ENCODE results near the gene TTC28.

The TTC28 gene

DNA sequence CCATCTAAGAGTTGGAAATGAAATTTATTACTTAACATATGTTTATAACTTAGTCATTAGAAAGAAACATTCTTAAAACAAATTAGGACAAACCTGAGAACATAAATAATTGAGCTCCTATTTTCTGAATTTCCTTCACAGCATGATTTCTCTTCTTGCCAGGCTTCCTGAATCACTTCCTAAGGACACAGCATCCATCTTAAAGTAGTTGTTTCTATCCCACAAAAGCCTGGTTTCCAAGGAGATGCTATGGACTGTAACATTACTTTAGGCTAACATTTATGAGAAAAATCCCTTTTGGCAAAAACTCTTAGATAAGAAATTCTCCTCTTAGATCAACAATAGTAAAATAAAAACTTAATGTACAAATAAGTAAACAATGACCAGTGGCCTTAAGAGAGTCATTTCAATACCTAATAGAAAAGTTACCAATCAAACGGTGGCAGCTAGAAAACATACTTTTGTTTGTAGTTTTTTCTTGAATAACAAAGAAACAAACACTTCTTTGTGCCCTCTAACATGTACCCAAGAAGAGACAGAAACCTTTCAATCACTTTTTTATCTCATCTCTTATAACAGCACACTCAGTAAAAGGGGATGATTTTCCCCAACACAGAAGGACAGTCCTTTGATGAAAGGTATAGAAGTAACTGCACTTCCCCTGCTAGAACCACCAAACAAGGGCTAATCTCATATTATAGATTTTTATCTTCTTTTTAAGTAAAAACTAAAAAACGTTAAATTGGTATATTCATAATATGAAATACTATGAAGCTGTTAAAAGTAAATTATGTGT is 74.5 kb downstream of the TTC28 start:
- H3K4me3 Mint-ChIP-seq, result no peak overlapping the region
- peaks cover 9% of the 10 kb centered on the region in 2 donors for H3K27me3 Mint-ChIP-seq
- no peaks in the 10 kb centered on the region for H3K9me3 Mint-ChIP-seq
- H3K27ac Mint-ChIP-seq, result no peak overlapping the region
- no peaks in the 10 kb centered on the region for H3K4me1 Mint-ChIP-seq
- no peak for ATAC-seq (replicated peaks)
- H3K36me3 Mint-ChIP-seq, result no peaks in the 10 kb centered on the region
- DNase-seq, result no peak

DNA sequence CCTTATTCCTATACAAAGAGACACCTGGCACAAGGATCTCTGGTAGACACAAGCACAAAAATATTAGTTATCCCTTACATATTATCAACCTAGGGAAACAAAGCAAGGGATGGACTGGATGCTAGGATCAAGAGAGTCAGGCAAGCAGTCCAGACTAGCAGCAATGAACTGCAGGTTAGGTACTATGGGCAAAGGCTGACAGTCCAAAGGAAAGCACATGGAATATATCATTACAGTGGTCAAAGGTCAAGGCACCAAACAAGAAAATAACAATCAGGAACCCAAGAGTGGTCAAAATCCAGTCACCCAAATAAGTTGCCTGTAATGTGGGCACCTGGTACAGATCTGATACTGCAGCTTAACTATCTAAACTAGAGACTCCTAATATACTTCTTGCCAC is 77.7 kb downstream of the TTC28 start:
- no peak for DNase-seq
- H3K4me1 Mint-ChIP-seq, result no peaks in the 10 kb centered on the region
- peak overlapping the region; percentile 10 for H3K27ac Mint-ChIP-seq
- no peaks in the 10 kb centered on the region for H3K27me3 Mint-ChIP-seq
- H3K36me3 Mint-ChIP-seq, result no peaks in the 10 kb centered on the region
- no peak overlapping the region for H3K4me3 Mint-ChIP-seq
- no peak for ATAC-seq (replicated peaks)
- H3K9me3 Mint-ChIP-seq, result no peaks in the 10 kb centered on the region

DNA sequence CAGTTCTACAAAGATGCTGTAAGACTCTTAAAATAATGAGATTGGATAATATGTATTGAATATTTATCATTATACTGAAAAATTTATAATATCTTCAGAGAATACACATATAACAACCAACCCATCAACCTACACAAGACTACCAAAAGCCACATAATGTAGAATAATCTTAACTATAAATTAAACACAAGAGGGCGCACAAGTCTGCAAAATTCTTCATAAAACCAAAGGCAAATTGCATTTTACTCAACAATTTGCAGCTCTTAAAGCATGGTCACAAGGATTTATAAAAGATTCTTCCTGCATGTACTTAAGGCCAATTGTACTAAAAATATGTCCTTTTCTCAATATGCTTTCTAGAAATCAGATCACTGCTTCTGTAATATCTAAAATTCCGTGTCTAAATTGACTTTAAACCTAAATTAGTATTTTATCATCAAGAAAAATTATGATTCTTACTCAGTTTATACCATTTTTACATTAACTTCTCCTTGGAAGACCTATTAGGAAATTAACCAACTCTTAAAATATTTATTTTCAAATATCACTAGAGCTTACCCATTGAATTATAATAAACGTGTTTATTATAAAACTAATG is 79.0 kb downstream of the TTC28 start:
- Mint-ChIP-seq H3K4me3 (no peak overlapping the region), H3K27me3 (peaks cover 0 to 6% of the 10 kb centered on the region in 2 donors), H3K4me1 (no peaks in the 10 kb centered on the region), H3K36me3 (no peaks in the 10 kb centered on the region), H3K9me3 (no peaks in the 10 kb centered on the region), H3K27ac (no peak overlapping the region)
- ATAC-seq (replicated peaks) (peak in 1 of 2 donors; percentile 36), DNase-seq (no peak)

DNA sequence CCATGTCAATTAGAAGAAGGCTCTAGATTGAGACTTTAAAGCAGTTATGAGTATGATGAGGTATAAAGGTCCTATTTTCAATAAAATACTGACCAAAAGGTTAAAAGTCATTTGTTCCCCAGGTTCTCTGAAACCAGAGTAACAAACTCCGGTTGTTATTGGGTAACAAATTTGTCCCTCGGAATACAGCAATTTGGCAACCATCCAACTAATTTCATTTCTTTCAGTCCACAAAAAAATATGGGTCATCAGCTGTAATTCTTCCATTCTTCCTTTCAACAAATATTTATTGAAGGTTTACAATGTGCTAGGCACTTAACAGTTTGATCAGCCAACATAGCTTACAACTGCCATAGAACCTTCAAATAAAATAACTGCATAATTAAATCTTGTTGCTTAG is 79.9 kb downstream of the TTC28 start:
- DNase-seq, result no peak
- Mint-ChIP-seq H3K27me3 (peaks cover 0 to 6% of the 10 kb centered on the region in 2 donors), H3K36me3 (no peaks in the 10 kb centered on the region), H3K4me3 (no peak overlapping the region), H3K9me3 (no peaks in the 10 kb centered on the region), H3K4me1 (no peaks in the 10 kb centered on the region), H3K27ac (no peak overlapping the region)
- ATAC-seq (replicated peaks), result no peak

DNA sequence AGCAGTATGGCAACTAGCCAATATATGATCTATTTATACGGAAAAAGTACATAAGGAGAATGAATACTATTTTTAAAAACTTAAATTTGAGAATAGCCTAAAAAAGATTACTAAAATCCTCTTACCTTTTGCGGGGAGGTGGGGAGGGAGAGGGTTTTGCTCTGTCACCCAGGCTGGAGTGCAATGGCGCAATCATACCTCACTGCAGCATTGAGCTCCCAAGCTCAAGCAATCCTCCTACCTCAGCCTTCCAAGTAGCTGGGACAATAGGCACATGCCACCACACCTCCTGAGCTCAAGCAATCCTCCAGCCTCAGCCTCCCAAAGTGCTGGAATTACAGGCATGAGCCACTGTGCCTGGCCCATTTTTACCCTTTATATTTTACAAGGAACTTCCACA is 82.0 kb downstream of the TTC28 start:
- no peak for ATAC-seq (replicated peaks)
- H3K27me3 Mint-ChIP-seq, result peaks cover 0 to 14% of the 10 kb centered on the region in 2 donors

DNA sequence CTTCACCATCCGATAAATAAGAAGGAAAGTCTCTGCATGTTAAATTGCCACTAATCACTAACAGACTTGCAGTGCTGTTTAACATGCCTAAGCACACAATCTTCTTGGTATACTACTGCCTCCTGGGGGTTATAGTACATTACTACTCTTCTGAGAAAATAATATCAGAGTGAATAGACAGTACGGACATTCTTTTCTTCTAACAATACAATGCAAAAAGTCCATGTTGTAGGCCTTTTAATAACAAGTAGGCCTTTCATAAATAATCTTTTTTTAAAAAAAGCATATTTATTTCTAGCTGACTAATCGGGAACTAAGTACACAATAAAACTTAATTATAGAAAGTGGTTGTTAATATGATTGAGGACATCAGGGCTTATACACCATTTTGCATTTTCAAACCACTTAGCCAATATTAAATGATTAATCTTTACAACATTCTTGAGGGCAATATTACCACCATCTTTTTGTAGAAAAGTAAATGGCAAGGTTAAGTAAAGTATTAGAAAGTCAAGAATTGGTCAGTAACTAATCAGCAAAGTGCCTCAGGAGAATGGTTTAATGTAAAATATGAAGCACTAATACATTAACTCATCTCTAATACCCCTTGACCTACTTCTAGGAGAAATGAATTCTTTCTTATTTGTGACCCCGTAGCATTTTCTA is 84.7 kb downstream of the TTC28 start:
- DNase-seq (no peak), ATAC-seq (replicated peaks) (peak; percentile 85 to 93)
- no peaks in the 10 kb centered on the region for H3K9me3 Mint-ChIP-seq
- no peaks in the 10 kb centered on the region for H3K36me3 Mint-ChIP-seq
- H3K27ac Mint-ChIP-seq, result no peak overlapping the region
- no peak overlapping the region for H3K4me3 Mint-ChIP-seq
- peaks cover 0 to 2% of the 10 kb centered on the region in 2 donors for H3K4me1 Mint-ChIP-seq
- H3K27me3 Mint-ChIP-seq, result peaks cover 0 to 15% of the 10 kb centered on the region in 2 donors

More for the DNA sequence above, 82.0 kb downstream of the TTC28 start:
- no peaks in the 10 kb centered on the region for H3K36me3 Mint-ChIP-seq
- no peak overlapping the region for H3K4me3 Mint-ChIP-seq
- no peak for DNase-seq
- no peaks in the 10 kb centered on the region for H3K9me3 Mint-ChIP-seq
- no peaks in the 10 kb centered on the region for H3K4me1 Mint-ChIP-seq
- no peak overlapping the region for H3K27ac Mint-ChIP-seq

DNA sequence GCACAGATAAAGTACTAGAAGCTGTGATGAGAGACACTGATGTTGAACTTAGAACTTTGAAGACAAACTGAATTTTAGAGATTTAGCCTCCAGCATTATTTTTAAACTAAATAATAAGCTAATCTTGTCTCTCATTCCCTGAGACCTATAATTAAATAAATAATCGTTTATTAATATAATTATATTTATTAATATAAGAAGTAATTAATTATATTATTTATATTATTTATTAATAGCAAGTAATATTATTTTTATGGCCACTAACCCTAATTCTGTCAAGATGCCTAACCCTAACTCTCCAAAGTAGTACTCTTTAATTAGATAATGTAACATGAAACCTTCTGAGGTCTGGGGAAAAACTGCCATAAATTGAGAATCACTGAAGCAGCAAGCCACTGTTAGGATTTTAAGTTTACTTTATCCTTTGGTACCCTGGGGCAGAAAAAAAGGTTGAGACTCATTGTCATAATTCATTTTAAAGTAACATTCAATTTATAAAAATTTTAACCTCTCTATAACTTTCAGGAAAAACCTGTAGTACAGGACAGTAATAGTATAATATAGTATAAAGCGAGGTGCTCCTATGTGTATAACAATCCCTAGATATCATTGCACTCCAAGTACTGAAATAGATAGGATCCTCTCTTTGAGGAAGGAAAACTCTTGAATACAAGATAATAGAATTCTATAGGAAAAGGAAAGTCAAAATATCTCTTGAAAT is 85.4 kb downstream of the TTC28 start:
- H3K27me3 Mint-ChIP-seq, result peaks cover 0 to 15% of the 10 kb centered on the region in 2 donors
- DNase-seq, result no peak
- no peak overlapping the region for H3K27ac Mint-ChIP-seq
- ATAC-seq (replicated peaks), result peak; percentile 12
- H3K4me3 Mint-ChIP-seq, result no peak overlapping the region
- peaks cover 2 to 3% of the 10 kb centered on the region in 2 donors for H3K4me1 Mint-ChIP-seq
- H3K36me3 Mint-ChIP-seq, result no peaks in the 10 kb centered on the region
- no peaks in the 10 kb centered on the region for H3K9me3 Mint-ChIP-seq

DNA sequence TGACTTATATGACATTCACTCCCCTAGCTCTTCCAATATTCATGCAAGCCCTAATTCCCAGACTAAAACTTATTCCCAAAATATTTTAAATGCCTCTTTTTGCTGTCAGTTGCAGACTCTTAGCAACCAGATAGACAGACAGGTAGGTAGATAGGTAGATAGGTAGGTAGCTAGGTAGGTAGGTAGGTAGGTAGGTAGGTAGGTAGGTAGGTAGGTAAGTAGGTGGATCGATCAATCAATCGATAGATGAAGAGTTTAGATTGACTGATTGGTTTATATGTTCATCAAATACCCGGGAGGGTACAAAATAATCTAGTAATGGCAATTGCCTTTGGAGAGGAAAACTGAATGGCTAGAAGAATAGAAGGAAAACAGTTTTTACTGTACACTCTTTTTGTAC is 86.3 kb downstream of the TTC28 start:
- Mint-ChIP-seq H3K27ac (no peak overlapping the region), H3K36me3 (no peaks in the 10 kb centered on the region), H3K27me3 (peaks cover 0 to 15% of the 10 kb centered on the region in 2 donors), H3K4me1 (peaks cover 2 to 8% of the 10 kb centered on the region in 2 donors), H3K9me3 (no peaks in the 10 kb centered on the region), H3K4me3 (no peak overlapping the region)
- DNase-seq (no peak), ATAC-seq (replicated peaks) (no peak)

DNA sequence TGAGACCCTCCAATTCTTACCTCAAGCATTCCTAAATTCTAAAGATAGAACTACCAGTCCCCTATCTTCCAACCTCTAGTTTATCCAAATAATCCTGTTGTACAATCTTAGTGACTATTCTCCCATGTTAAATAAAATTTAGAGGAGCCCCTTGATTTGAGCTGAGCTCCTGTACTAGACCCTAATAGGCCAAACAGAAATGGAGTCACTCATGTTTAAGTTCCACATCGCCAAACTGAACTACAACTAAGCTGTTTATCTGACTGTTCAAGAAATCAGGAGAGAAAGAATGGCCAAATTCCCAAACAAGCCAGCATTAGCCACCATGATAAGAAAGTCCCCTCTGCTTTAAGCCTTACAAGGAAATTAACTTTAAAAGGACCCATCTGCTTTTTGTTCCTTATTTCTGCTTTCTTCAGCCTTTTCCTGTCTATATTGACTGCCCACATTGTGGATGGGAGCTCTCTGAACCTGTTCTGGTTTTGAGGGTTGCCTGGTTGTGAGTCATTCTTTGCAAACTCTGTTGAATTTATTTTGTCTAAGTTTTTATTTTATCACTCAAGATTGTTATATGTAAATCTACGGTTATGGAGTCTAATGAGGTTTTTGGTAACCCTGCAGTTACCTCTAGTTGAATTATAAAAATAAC is 90.4 kb downstream of the TTC28 start:
- H3K4me1 Mint-ChIP-seq, result peaks cover 2 to 8% of the 10 kb centered on the region in 2 donors
- no peak overlapping the region for H3K4me3 Mint-ChIP-seq
- DNase-seq (no peak), ATAC-seq (replicated peaks) (peak in 1 of 2 donors; percentile 34)
- H3K27ac Mint-ChIP-seq, result no peak overlapping the region
- H3K9me3 Mint-ChIP-seq, result no peaks in the 10 kb centered on the region
- peaks cover 0 to 9% of the 10 kb centered on the region in 2 donors for H3K27me3 Mint-ChIP-seq
- H3K36me3 Mint-ChIP-seq, result no peaks in the 10 kb centered on the region

DNA sequence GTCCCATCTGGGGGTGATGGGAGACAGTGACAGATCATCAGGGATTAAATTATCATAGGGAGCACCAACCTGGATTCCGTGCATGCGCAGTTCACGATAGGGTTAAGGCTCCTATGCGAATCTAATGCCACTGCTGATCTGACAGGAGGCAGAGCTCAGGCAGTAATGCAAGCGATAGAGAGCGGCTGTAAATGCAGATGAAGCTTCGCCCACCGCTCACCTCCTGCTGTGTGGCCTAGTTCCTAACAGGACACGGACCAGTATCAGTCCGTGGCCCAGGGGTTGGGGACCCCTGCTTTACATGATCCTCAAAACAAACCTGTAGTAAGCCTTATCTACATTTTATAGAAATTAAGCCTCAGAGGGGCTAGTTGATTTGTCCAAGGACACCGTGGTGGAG is 94.3 kb downstream of the TTC28 start:
- Mint-ChIP-seq H3K36me3 (no peaks in the 10 kb centered on the region), H3K4me3 (no peak overlapping the region), H3K4me1 (peaks cover 0 to 8% of the 10 kb centered on the region in 2 donors), H3K27ac (no peak overlapping the region), H3K9me3 (no peaks in the 10 kb centered on the region), H3K27me3 (no peaks in the 10 kb centered on the region)
- no peak for DNase-seq
- no peak for ATAC-seq (replicated peaks)

DNA sequence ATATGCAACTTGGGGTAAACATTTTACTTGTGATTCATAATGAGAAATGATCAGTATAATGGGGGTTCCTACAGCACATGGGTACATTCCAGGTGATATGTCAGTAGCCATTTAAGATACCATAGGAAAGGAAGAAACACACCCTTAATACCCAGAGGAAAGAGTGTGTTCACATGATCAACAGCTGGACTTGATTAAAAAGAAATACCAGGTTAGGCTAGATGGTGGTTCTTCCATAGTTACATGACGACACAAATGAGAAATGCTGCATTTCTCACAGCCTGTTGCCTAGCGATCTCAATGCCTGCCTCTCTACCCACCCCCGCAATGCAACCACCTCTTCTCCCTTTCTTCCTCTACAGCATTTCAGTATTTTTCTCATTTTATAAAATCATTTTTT is 96.8 kb downstream of the TTC28 start:
- no peaks in the 10 kb centered on the region for H3K4me1 Mint-ChIP-seq
- H3K9me3 Mint-ChIP-seq, result no peaks in the 10 kb centered on the region
- H3K27ac Mint-ChIP-seq, result no peak overlapping the region
- ATAC-seq (replicated peaks), result no peak
- peaks cover 3 to 4% of the 10 kb centered on the region in 2 donors for H3K27me3 Mint-ChIP-seq
- no peaks in the 10 kb centered on the region for H3K36me3 Mint-ChIP-seq
- H3K4me3 Mint-ChIP-seq, result no peak overlapping the region
- DNase-seq, result no peak

DNA sequence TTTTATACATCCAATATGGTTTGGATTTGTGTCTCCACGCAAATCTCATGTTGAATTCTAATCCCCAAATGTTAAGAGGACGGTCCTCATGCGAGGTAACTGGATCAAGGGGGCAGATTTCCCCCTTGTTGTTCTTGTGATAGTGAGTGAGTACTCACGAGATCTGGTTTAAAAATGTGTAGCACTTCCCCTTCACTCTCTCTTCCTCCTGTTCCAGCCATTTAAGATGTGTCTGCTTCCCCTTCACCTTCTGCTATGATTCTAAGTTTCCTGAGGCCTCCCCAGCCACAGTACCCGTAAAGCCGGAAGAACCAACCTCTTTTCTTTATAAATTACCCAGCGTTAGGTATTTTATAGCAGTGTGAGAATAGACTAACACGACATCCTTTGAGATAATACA is 98.6 kb downstream of the TTC28 start:
- ATAC-seq (replicated peaks), result no peak
- no peaks in the 10 kb centered on the region for H3K36me3 Mint-ChIP-seq
- no peaks in the 10 kb centered on the region for H3K4me1 Mint-ChIP-seq
- no peak for DNase-seq
- H3K27ac Mint-ChIP-seq, result no peak overlapping the region
- no peaks in the 10 kb centered on the region for H3K9me3 Mint-ChIP-seq
- no peak overlapping the region for H3K4me3 Mint-ChIP-seq
- H3K27me3 Mint-ChIP-seq, result peaks cover 9 to 11% of the 10 kb centered on the region in 2 donors

DNA sequence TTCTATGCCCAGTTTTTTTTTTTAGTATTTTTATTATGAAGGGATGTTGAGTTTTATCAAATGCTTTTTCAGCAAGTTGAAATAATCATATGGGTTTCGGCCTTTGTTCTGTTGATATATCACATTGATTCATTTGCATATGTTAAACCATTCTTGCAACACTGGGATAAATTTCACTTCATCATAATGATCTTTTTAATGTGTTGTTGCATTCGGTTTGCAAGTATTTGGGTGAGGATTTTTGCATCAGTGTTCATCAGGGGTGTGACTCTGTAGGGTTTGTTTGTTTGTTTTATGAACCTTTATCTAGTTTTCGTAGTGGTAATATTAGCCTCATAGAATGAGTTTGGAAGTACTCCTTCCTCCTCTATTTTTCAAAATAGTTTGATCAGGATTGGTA is 103.5 kb downstream of the TTC28 start:
- peaks cover 0 to 4% of the 10 kb centered on the region in 2 donors for H3K4me1 Mint-ChIP-seq
- H3K36me3 Mint-ChIP-seq, result no peaks in the 10 kb centered on the region
- ATAC-seq (replicated peaks) (no peak), DNase-seq (no peak)
- no peak overlapping the region for H3K27ac Mint-ChIP-seq
- no peaks in the 10 kb centered on the region for H3K9me3 Mint-ChIP-seq
- H3K27me3 Mint-ChIP-seq, result peaks cover 15 to 18% of the 10 kb centered on the region in 2 donors
- H3K4me3 Mint-ChIP-seq, result no peak overlapping the region

All from stimulated activated naive B cell treated with anti-CD40 and anti-IgM and Interleukin-4, amounts not matched to agents 10 μg/mL and 1 μg/mL and 100 μg/mL, for 72 hours (primary cell).